Effector memory CD4-positive, alpha-beta T cell (primary cell): ENCODE measurements around the gene CPN2.

ENCODE experiments used
- DNase-seq, 3 donors: peaks; one replicate each; pipeline ENCODE4 v3.0.0-alpha.2; 2020
- H3K27ac ChIP-seq: 2 replicates; pipeline ENCODE4 v1.7.0; 2013; ENCODE audit warnings: mild to moderate bottlenecking, low read length, moderate library complexity; ENCODE audit not compliant: insufficient read depth, poor library complexity, severe bottlenecking
- H3K27me3 ChIP-seq: replicated peaks from 2 replicates; pipeline ENCODE4 v1.7.0; 2013; ENCODE audit warnings: mild to moderate bottlenecking, low read length; ENCODE audit not compliant: insufficient read depth, control insufficient read depth, poor library complexity, severe bottlenecking
- H3K36me3 ChIP-seq: 2 replicates; pipeline ENCODE4 v1.7.0; 2013; ENCODE audit warnings: mild to moderate bottlenecking, low read length, moderate library complexity; ENCODE audit not compliant: control insufficient read depth, insufficient read depth
- H3K4me1 ChIP-seq: 2 replicates; pipeline ENCODE4 v1.7.0; 2013; ENCODE audit warnings: low read length, mild to moderate bottlenecking; ENCODE audit not compliant: control insufficient read depth, insufficient read depth, poor library complexity, severe bottlenecking
- H3K4me3 ChIP-seq: 2 replicates; pipeline ENCODE4 v1.7.0; 2013; ENCODE audit warnings: low read length, low read depth, mild to moderate bottlenecking; ENCODE audit not compliant: insufficient read depth, poor library complexity, severe bottlenecking
- H3K9me3 ChIP-seq: 2 replicates; pipeline ENCODE4 v1.7.0; 2013; ENCODE audit warnings: mild to moderate bottlenecking, low read length, moderate library complexity; ENCODE audit not compliant: control insufficient read depth

The CPN2 gene

GRCh38 chr3:194382196-194382891 is 31.2 kb upstream of the CPN2 start:
- H3K27me3 ChIP-seq, result peaks cover 7% of the 10 kb centered on the region
- DNase-seq, result no peak
- no peaks in the 10 kb centered on the region for H3K36me3 ChIP-seq
- no peaks in the 10 kb centered on the region for H3K9me3 ChIP-seq
- no peaks in the 10 kb centered on the region for H3K4me1 ChIP-seq
- H3K4me3 ChIP-seq, result no peak overlapping the region
- H3K27ac ChIP-seq, result no peak overlapping the region

GRCh38 chr3:194381460-194381875 is 30.3 kb upstream of the CPN2 start:
- H3K27me3 ChIP-seq, result peaks cover 7% of the 10 kb centered on the region
- no peak overlapping the region for H3K4me3 ChIP-seq
- no peaks in the 10 kb centered on the region for H3K36me3 ChIP-seq
- no peaks in the 10 kb centered on the region for H3K9me3 ChIP-seq
- DNase-seq, result no peak
- H3K27ac ChIP-seq, result no peak overlapping the region
- no peaks in the 10 kb centered on the region for H3K4me1 ChIP-seq

- no peak overlapping the region for H3K4me3 ChIP-seq
- H3K36me3 ChIP-seq, result no peaks in the 10 kb centered on the region
- no peak for DNase-seq
- peaks cover 7% of the 10 kb centered on the region for H3K27me3 ChIP-seq
- no peak overlapping the region for H3K27ac ChIP-seq
- H3K9me3 ChIP-seq, result no peaks in the 10 kb centered on the region
- no peaks in the 10 kb centered on the region for H3K4me1 ChIP-seq
Measured at GRCh38 chr3:194380326-194380725, 29.2 kb upstream of the CPN2 start.

GRCh38 chr3:194379651-194380050 is 28.5 kb upstream of the CPN2 start:
- H3K27ac ChIP-seq, result no peak overlapping the region
- H3K27me3 ChIP-seq, result peaks cover 7% of the 10 kb centered on the region
- H3K9me3 ChIP-seq, result no peaks in the 10 kb centered on the region
- no peaks in the 10 kb centered on the region for H3K36me3 ChIP-seq
- DNase-seq, result no peak
- H3K4me1 ChIP-seq, result no peaks in the 10 kb centered on the region
- H3K4me3 ChIP-seq, result no peak overlapping the region

GRCh38 chr3:194379231-194379630 is 28.1 kb upstream of the CPN2 start:
- no peak for DNase-seq
- Histone ChIP-seq H3K36me3 (no peaks in the 10 kb centered on the region), H3K4me3 (no peak overlapping the region), H3K27me3 (peaks cover 7% of the 10 kb centered on the region), H3K4me1 (no peaks in the 10 kb centered on the region), H3K9me3 (no peaks in the 10 kb centered on the region), H3K27ac (no peak overlapping the region)

- DNase-seq, result no peak
- Histone ChIP-seq H3K36me3 (no peaks in the 10 kb centered on the region), H3K4me1 (no peaks in the 10 kb centered on the region), H3K27me3 (peaks cover 10% of the 10 kb centered on the region), H3K9me3 (no peaks in the 10 kb centered on the region), H3K27ac (no peak overlapping the region), H3K4me3 (no peak overlapping the region)
Measured at GRCh38 chr3:194377708-194378107, 26.6 kb upstream of the CPN2 start.

- Histone ChIP-seq H3K27me3 (peaks cover 10% of the 10 kb centered on the region), H3K4me1 (no peaks in the 10 kb centered on the region), H3K4me3 (no peak overlapping the region), H3K27ac (no peak overlapping the region), H3K36me3 (no peaks in the 10 kb centered on the region), H3K9me3 (no peaks in the 10 kb centered on the region)
- DNase-seq, result no peak
Measured at GRCh38 chr3:194376241-194376560, 25.1 kb upstream of the CPN2 start.

- no peak overlapping the region for H3K27ac ChIP-seq
- no peaks in the 10 kb centered on the region for H3K36me3 ChIP-seq
- no peak for DNase-seq
- H3K27me3 ChIP-seq, result peaks cover 10% of the 10 kb centered on the region
- no peaks in the 10 kb centered on the region for H3K4me1 ChIP-seq
- H3K4me3 ChIP-seq, result no peak overlapping the region
- no peaks in the 10 kb centered on the region for H3K9me3 ChIP-seq
Measured at GRCh38 chr3:194375473-194376240, 24.5 kb upstream of the CPN2 start.

GRCh38 chr3:194374935-194375334 is 23.8 kb upstream of the CPN2 start:
- no peaks in the 10 kb centered on the region for H3K4me1 ChIP-seq
- H3K27ac ChIP-seq, result no peak overlapping the region
- H3K27me3 ChIP-seq, result peaks cover 7% of the 10 kb centered on the region
- no peak overlapping the region for H3K4me3 ChIP-seq
- H3K9me3 ChIP-seq, result no peaks in the 10 kb centered on the region
- DNase-seq, result no peak
- no peaks in the 10 kb centered on the region for H3K36me3 ChIP-seq

GRCh38 chr3:194373899-194374298 is 22.8 kb upstream of the CPN2 start:
- H3K9me3 ChIP-seq, result no peaks in the 10 kb centered on the region
- H3K4me1 ChIP-seq, result no peaks in the 10 kb centered on the region
- no peak overlapping the region for H3K27ac ChIP-seq
- H3K4me3 ChIP-seq, result no peak overlapping the region
- H3K36me3 ChIP-seq, result no peaks in the 10 kb centered on the region
- H3K27me3 ChIP-seq, result peaks cover 7% of the 10 kb centered on the region
- DNase-seq, result no peak
